Keratinocyte (primary cell): ENCODE results near the gene TTI1. TPM values are rescaled to one million over a fixed set of nuclear protein-coding genes. Genes with fewer than 3 reads are reported as not detected.

Source experiments
- DNase-seq: peaks from one replicate; pipeline ENCODE4 v3.0.0-alpha.2; 2011; ENCODE audit warnings: low read depth, missing footprints, low spot score
- FAIRE-seq: peaks from 2 replicates; lab custom pipeline; 2011; peaks lifted over from hg19 to GRCh38; lab: Jason Lieb, UNC
- H2AFZ ChIP-seq: 2 replicates; pipeline ENCODE4 v1.6.0; 2012; ENCODE audit warnings: low read length, control low read depth, inconsistent platforms; ENCODE audit not compliant: control insufficient read depth
- H3K27ac ChIP-seq: 2 replicates; pipeline ENCODE4 v1.5.1; 2011; ENCODE audit warnings: low read length; ENCODE audit not compliant: control insufficient read depth, insufficient read depth
- H3K27me3 ChIP-seq: 3 replicates; pipeline ENCODE4 v1.6.0; 2011; ENCODE audit warnings: low read length; ENCODE audit not compliant: control insufficient read depth, insufficient read depth; ENCODE audit errors: extremely low read depth
- H3K36me3 ChIP-seq, 2 experiments: 2 replicates in 1 of 2; 3 replicates in 1 of 2; pipeline ENCODE4 v1.5.1; 2011; ENCODE audit warnings: low read length in 2 of 2, mild to moderate bottlenecking in 1 of 2; ENCODE audit not compliant: control insufficient read depth in 2 of 2, insufficient read depth in 2 of 2; ENCODE audit errors: extremely low read depth in 1 of 2
- H3K4me1 ChIP-seq: 3 replicates; pipeline ENCODE4 v1.5.1; 2011; ENCODE audit warnings: low read length; ENCODE audit not compliant: control insufficient read depth, insufficient read depth; ENCODE audit errors: extremely low read depth
- H3K4me2 ChIP-seq: 3 replicates; pipeline ENCODE4 v1.6.0; 2011; ENCODE audit warnings: low read depth, low read length; ENCODE audit not compliant: control insufficient read depth, insufficient read depth; ENCODE audit errors: extremely low read depth
- H3K4me3 ChIP-seq, 3 experiments: fragments of 200-600 bp in 1 of 3; sonication (generic) in 1 of 3; 2 replicates in 2 of 3; 3 replicates in 1 of 3; pipeline ENCODE4 v1.5.1; 2011 to 2016; ENCODE audit warnings: low read length in 3 of 3, mild to moderate bottlenecking in 3 of 3, control low read depth in 2 of 3, inconsistent platforms in 1 of 3, low read depth in 1 of 3, mixed read lengths in 1 of 3, mixed run types in 1 of 3, moderate library complexity in 1 of 3; ENCODE audit not compliant: control insufficient read depth in 2 of 3, insufficient read depth in 2 of 3; ENCODE audit errors: extremely low read depth in 1 of 3
- H3K79me2 ChIP-seq: 2 replicates; pipeline ENCODE4 v1.6.0; 2012; ENCODE audit warnings: low read length; ENCODE audit not compliant: control insufficient read depth, insufficient read depth
- H3K9ac ChIP-seq: 3 replicates; pipeline ENCODE4 v1.6.0; 2011; ENCODE audit warnings: low read length; ENCODE audit not compliant: control insufficient read depth, insufficient read depth; ENCODE audit errors: extremely low read depth
- H3K9me1 ChIP-seq: 3 replicates; pipeline ENCODE4 v1.6.0; 2011; ENCODE audit warnings: low read length; ENCODE audit not compliant: control insufficient read depth, insufficient read depth; ENCODE audit errors: extremely low read depth
- H3K9me3 ChIP-seq: 2 replicates; pipeline ENCODE4 v1.5.1; 2012; ENCODE audit warnings: low read depth, low read length; ENCODE audit not compliant: control insufficient read depth
- H4K20me1 ChIP-seq: 3 replicates; pipeline ENCODE4 v1.6.0; 2011; ENCODE audit warnings: low read length; ENCODE audit not compliant: control insufficient read depth, insufficient read depth; ENCODE audit errors: extremely low read depth
- CTCF ChIP-seq, 3 experiments: IDR thresholded peaks in 1 of 3; conservative IDR thresholded peaks in 1 of 3; optimal IDR thresholded peaks in 1 of 3; 2 replicates in 2 of 3; 3 replicates in 1 of 3; pipeline versions ENCODE3 to v1.5.1; 2011; ENCODE audit warnings: low read length in 3 of 3, mild to moderate bottlenecking in 3 of 3, moderate library complexity in 2 of 3, control low read depth in 1 of 3, inconsistent platforms in 1 of 3; ENCODE audit not compliant: insufficient read depth in 2 of 3; ENCODE audit errors: extremely low read depth in 1 of 3
- EZH2 ChIP-seq: IDR thresholded peaks from one replicate; pipeline ENCODE4 v1.6.1; 2012; ENCODE audit warnings: inconsistent platforms, mild to moderate bottlenecking, low read length, moderate library complexity
- dilution Hi-C: fragments of 300-500 bp; cut with MboI; formaldehyde crosslinking; loops from one replicate; pipeline ENCODE4 v1.7.0; 2020; ENCODE audit warnings: low sequenced_read_pairs; ENCODE audit not compliant: extremely low pct_ligation_motif_present
- polyA plus RNA-seq, 5 experiments: library from polyadenylated mRNA; depleted of rRNA in 3 of 5; stranded (reverse) in 3 of 5; stranded (forward) in 1 of 5; unstranded in 1 of 5; fragments of >200 nt; gene quantifications; 1 replicate in 1 of 5; 2 replicates in 3 of 5; 3 replicates in 1 of 5; pipeline versions ENCODE4 v1.2.1 to v1.2.3, GENCODE V29; 2011 to 2012; ENCODE audit warnings: missing spikeins in 2 of 5, low read depth in 1 of 5, low replicate concordance in 1 of 5

TTI1 gene
- polyA plus RNA-seq, 1 donor (not counting 4 experiments of a cell fraction or from before 2014, with no cell fraction given): 13.5 TPM

GRCh38 chr20:37943033-37943432, 90.2 kb downstream of the TTI1 start:
- FAIRE-seq (no peak), DNase-seq (no peak)
- TF ChIP-seq CTCF (optimal IDR thresholded peaks at IDR 0.05 in 1 of 3, IDR thresholded peaks at IDR 0.05 in 1 of 3, conservative IDR thresholded peaks at IDR 0.05 in 1 of 3; ENCODE audit: extremely low read depth in 1 of 3, insufficient read depth in 2 of 3, low read length in 3 of 3) (no peak), EZH2 (no peak)
- H2AFZ ChIP-seq: no peak overlapping the region
- H3K9me1 ChIP-seq: no peaks in the 10 kb centered on the region
- H3K79me2 ChIP-seq: no peaks in the 10 kb centered on the region
- no peak overlapping the region for H3K9ac ChIP-seq
- H3K9me3 ChIP-seq: no peaks in the 10 kb centered on the region
- no peaks in the 10 kb centered on the region for H3K4me1 ChIP-seq
- H3K27me3 ChIP-seq: peaks cover 10% of the 10 kb centered on the region
- no peak overlapping the region for H3K27ac ChIP-seq
- dilution Hi-C loops: no loop called here
- no peaks in the 10 kb centered on the region for H3K36me3 ChIP-seq
- no peak overlapping the region for H3K4me3 ChIP-seq
- H4K20me1 ChIP-seq: no peaks in the 10 kb centered on the region
- H3K4me2 ChIP-seq: no peak overlapping the region

- no peak for FAIRE-seq
- dilution Hi-C loops: no loop called here
Observed at GRCh38 chr20:37941992-37942391, 91.3 kb downstream of the TTI1 start.

More at GRCh38 chr20:37941992-37942391, 91.3 kb downstream of the TTI1 start:
- no peaks in the 10 kb centered on the region for H3K9me3 ChIP-seq
- H2AFZ ChIP-seq: no peak overlapping the region
- peaks cover 8% of the 10 kb centered on the region for H3K27me3 ChIP-seq
- no peak overlapping the region for H3K9ac ChIP-seq
- TF ChIP-seq EZH2 (no peak), CTCF (optimal IDR thresholded peaks at IDR 0.05 in 1 of 3, IDR thresholded peaks at IDR 0.05 in 1 of 3, conservative IDR thresholded peaks at IDR 0.05 in 1 of 3; ENCODE audit: extremely low read depth in 1 of 3, insufficient read depth in 2 of 3, low read length in 3 of 3) (no peak)
- H3K36me3 ChIP-seq: no peaks in the 10 kb centered on the region
- no peaks in the 10 kb centered on the region for H3K9me1 ChIP-seq
- no peak overlapping the region for H3K27ac ChIP-seq
- H3K4me2 ChIP-seq: no peak overlapping the region
- no peaks in the 10 kb centered on the region for H3K4me1 ChIP-seq
- H3K4me3 ChIP-seq: no peak overlapping the region
- no peak for DNase-seq
- H4K20me1 ChIP-seq: no peaks in the 10 kb centered on the region
- H3K79me2 ChIP-seq: no peaks in the 10 kb centered on the region
